ENCODE data around the gene NDFIP2. TPM values are rescaled to one million over a fixed set of nuclear protein-coding genes. Genes with fewer than 3 reads are reported as not detected.
"Not testable (repeated sequence)": the region's sequence is repeated elsewhere in the genome, so short reads cannot be mapped to it uniquely, and the experiment has no call there.

NDFIP2 gene
- total RNA-seq, 1 experiment from 2014 or later: 31.0 TPM

DNA sequence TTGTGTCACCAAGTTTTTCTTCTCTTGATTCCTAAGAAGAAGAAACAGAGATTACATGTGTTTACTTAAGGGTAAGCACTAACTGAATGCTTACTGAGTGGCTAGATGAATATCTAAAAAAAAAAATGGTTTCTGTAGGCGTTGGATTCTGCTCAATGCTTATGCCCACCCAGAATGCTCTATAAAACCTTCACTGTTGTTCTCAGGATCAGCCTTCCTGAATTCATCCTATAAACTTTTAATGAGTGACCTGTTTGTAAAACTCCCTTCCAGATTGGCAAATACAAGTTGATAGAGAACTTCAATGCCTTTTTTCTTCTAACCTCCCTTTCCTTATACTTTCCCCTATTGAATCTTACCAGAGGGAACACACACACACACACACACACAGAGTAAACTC, 90.2 kb downstream of the NDFIP2 start:
- Mint-ChIP-seq H3K4me3 (no peak overlapping the region; a peak in 1 of 5 replicates), H3K4me1 (no peaks in the 10 kb centered on the region), H3K36me3 (ENCODE audit: insufficient read depth in 1 of 3, low read depth in 3 of 3) (no peaks in the 10 kb centered on the region), H3K27ac (0 out of 7 replicates have a peak overlapping the region, but pooled peaks of 1 of the 3 experiments have one; percentile 14), H3K9me3 (peaks cover 3 to 9% of the 10 kb centered on the region in 2 experiments; a peak in 4 of 5 replicates), H3K27me3 (ENCODE audit: low read depth) (no peaks in the 10 kb centered on the region)
- no peaks in the 10 kb centered on the region for H3K79me1 ChIP-seq (ENCODE audit: insufficient read depth, low read depth, low read length, poor library complexity, severe bottlenecking)
- TF ChIP-seq, protein P1, sequence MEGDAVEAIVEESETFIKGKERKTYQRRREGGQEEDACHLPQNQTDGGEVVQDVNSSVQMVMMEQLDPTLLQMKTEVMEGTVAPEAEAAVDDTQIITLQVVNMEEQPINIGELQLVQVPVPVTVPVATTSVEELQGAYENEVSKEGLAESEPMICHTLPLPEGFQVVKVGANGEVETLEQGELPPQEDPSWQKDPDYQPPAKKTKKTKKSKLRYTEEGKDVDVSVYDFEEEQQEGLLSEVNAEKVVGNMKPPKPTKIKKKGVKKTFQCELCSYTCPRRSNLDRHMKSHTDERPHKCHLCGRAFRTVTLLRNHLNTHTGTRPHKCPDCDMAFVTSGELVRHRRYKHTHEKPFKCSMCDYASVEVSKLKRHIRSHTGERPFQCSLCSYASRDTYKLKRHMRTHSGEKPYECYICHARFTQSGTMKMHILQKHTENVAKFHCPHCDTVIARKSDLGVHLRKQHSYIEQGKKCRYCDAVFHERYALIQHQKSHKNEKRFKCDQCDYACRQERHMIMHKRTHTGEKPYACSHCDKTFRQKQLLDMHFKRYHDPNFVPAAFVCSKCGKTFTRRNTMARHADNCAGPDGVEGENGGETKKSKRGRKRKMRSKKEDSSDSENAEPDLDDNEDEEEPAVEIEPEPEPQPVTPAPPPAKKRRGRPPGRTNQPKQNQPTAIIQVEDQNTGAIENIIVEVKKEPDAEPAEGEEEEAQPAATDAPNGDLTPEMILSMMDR (conservative IDR thresholded peaks at IDR 0.05): no peak
- H2AFZ ChIP-seq (ENCODE audit: low read length): no peak overlapping the region
- no peak overlapping the region for H3K9ac ChIP-seq (ENCODE audit: extremely low read depth, insufficient read length, low read length)
- no peaks in the 10 kb centered on the region for H4K20me1 ChIP-seq (ENCODE audit: control insufficient read depth, insufficient read depth, insufficient read length)
- no peaks in the 10 kb centered on the region for H3K27me3 ChIP-seq (ENCODE audit: insufficient read depth, low read length)
- H4K5ac ChIP-seq (ENCODE audit: insufficient read length, low read depth, low read length): no peak overlapping the region
- no peak overlapping the region for H3T11ph ChIP-seq (ENCODE audit: low read length)
- H3K56ac ChIP-seq (ENCODE audit: insufficient read length, low read depth, low read length): no peak overlapping the region
- no peaks in the 10 kb centered on the region for H3K23me2 ChIP-seq (ENCODE audit: insufficient read length, low read depth, low read length, poor library complexity, severe bottlenecking)
- H4K8ac ChIP-seq (replicated peaks; ENCODE audit: insufficient read length, low read depth, low read length): no peak overlapping the region
- no peak overlapping the region for H2AK5ac ChIP-seq (ENCODE audit: insufficient read length, low read length)
- no peaks in the 10 kb centered on the region for H3K4me1 ChIP-seq (ENCODE audit: insufficient read depth, low read length)
- no peak overlapping the region for H2BK5ac ChIP-seq (ENCODE audit: insufficient read length, low read length)
- H2BK20ac ChIP-seq (ENCODE audit: low read depth, low read length, poor library complexity, severe bottlenecking): no peak overlapping the region
- no peak overlapping the region for H3K4me2 ChIP-seq (ENCODE audit: insufficient read depth, insufficient read length, low read length)
- no peak overlapping the region for H3K27ac ChIP-seq (ENCODE audit: insufficient read length, low read depth, low read length)
- no peak overlapping the region for H2BK15ac ChIP-seq (ENCODE audit: low read depth, low read length)
- DNase-seq: no peak
- H3K23ac ChIP-seq (ENCODE audit: insufficient read length, low read depth, low read length): no peak overlapping the region
- H3K18ac ChIP-seq (ENCODE audit: insufficient read length, low read depth, low read length): no peak overlapping the region
- H3K4ac ChIP-seq (ENCODE audit: low read depth, low read length): no peak overlapping the region
- WGBS (ENCODE audit: extremely low coverage, insufficient read length, low lambda C conversion rate): no CpG with 5 or more reads among the region's 1 CpG
- H4K91ac ChIP-seq (ENCODE audit: insufficient read length, low read depth, low read length): no peak overlapping the region
- H2BK120ac ChIP-seq (ENCODE audit: low read depth, low read length, poor library complexity, severe bottlenecking): no peak overlapping the region
- H3K9me3 ChIP-seq (ENCODE audit: control insufficient read depth, low read depth, low read length): no peaks in the 10 kb centered on the region
- H3K79me2 ChIP-seq (ENCODE audit: insufficient read depth, low read length): no peaks in the 10 kb centered on the region
- no peak overlapping the region for H2BK12ac ChIP-seq (ENCODE audit: insufficient read length, low read depth, low read length)
- H3K14ac ChIP-seq (ENCODE audit: insufficient read depth, low read length): no peak overlapping the region

DNA sequence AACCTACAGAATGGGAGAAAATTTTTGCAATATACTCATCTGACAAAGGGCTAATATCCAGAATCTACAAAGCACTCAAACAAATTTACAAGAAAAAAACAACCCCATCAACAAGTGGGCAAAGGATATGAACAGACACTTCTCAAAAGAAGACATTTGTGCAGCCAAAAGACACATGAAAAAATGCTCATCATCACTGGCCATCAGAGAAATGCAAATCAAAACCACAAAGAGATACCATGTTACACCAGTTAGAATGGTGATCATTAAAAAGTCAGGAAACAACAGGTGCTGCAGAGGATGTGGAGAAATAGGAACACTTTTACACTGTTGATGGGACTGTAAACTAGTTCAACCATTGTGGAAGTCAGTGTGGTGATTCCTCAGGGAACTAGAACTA, 92.9 kb downstream of the NDFIP2 start:
- not testable (repeated sequence) for H3K9me3 ChIP-seq (ENCODE audit: control insufficient read depth, low read depth, low read length); H3K27ac ChIP-seq (ENCODE audit: insufficient read length, low read depth, low read length); H4K91ac ChIP-seq (ENCODE audit: insufficient read length, low read depth, low read length); H4K20me1 ChIP-seq (ENCODE audit: control insufficient read depth, insufficient read depth, insufficient read length); H3T11ph ChIP-seq (ENCODE audit: low read length); H3K4me2 ChIP-seq (ENCODE audit: insufficient read depth, insufficient read length, low read length); H3K4me1 ChIP-seq (ENCODE audit: insufficient read depth, low read length); H3K4me3 Mint-ChIP-seq; H4K5ac ChIP-seq (ENCODE audit: insufficient read length, low read depth, low read length); H2AK5ac ChIP-seq (ENCODE audit: insufficient read length, low read length); H3K27me3 Mint-ChIP-seq (ENCODE audit: low read depth); H3K4me1 Mint-ChIP-seq; H3K14ac ChIP-seq (ENCODE audit: insufficient read depth, low read length); H3K27me3 ChIP-seq (ENCODE audit: insufficient read depth, low read length); H3K79me2 ChIP-seq (ENCODE audit: insufficient read depth, low read length); H3K4ac ChIP-seq (ENCODE audit: low read depth, low read length); H3K36me3 Mint-ChIP-seq (ENCODE audit: insufficient read depth in 1 of 3, low read depth in 3 of 3); H3K79me1 ChIP-seq (ENCODE audit: insufficient read depth, low read depth, low read length, poor library complexity, severe bottlenecking); H2BK120ac ChIP-seq (ENCODE audit: low read depth, low read length, poor library complexity, severe bottlenecking); H3K56ac ChIP-seq (ENCODE audit: insufficient read length, low read depth, low read length); H3K23me2 ChIP-seq (ENCODE audit: insufficient read length, low read depth, low read length, poor library complexity, severe bottlenecking); H2AFZ ChIP-seq (ENCODE audit: low read length); H3K18ac ChIP-seq (ENCODE audit: insufficient read length, low read depth, low read length); H2BK5ac ChIP-seq (ENCODE audit: insufficient read length, low read length); DNase-seq; H2BK15ac ChIP-seq (ENCODE audit: low read depth, low read length); H3K27ac Mint-ChIP-seq; H2BK12ac ChIP-seq (ENCODE audit: insufficient read length, low read depth, low read length); H3K9ac ChIP-seq (ENCODE audit: extremely low read depth, insufficient read length, low read length); H2BK20ac ChIP-seq (ENCODE audit: low read depth, low read length, poor library complexity, severe bottlenecking); H4K8ac ChIP-seq (replicated peaks; ENCODE audit: insufficient read length, low read depth, low read length); H3K23ac ChIP-seq (ENCODE audit: insufficient read length, low read depth, low read length)
- H3K9me3 Mint-ChIP-seq: peaks cover 15 to 17% of the 10 kb centered on the region in 2 experiments; a peak in 4 of 5 replicates

All from H9 (cell line).